SK-N-SH treated with all-trans-retinoic acid at 6 μM for 48 hours (cell line): ENCODE measurements around the gene ZNF318.

Experiments used
- ATAC-seq: fragments of 200-7000 bp; cut with Tn5 transposase; 3 replicates; pipeline ENCODE4 v1.9.1; 2020; ENCODE audit warnings: mild to moderate bottlenecking, moderate library complexity
- ARNTL ChIP-seq: fragments of 450-650 bp; formaldehyde crosslinking; IDR thresholded peaks from 2 replicates; pipeline ENCODE4 v1.5.0; 2020; ENCODE audit warnings: low read depth, mild to moderate bottlenecking, moderate library complexity, borderline replicate concordance
- BACH2 ChIP-seq: fragments of 250-450 bp; sonication (Bioruptor Pico); IDR thresholded peaks from 2 replicates; pipeline ENCODE4 v1.9.0; 2021; ENCODE audit warnings: mild to moderate bottlenecking, borderline replicate concordance
- CSDC2 ChIP-seq: fragments of 250-450 bp; sonication (Bioruptor Pico); IDR thresholded peaks from 2 replicates; pipeline ENCODE4 v1.5.0; 2020; ENCODE audit warnings: mild to moderate bottlenecking, moderate library complexity
- ESRRG ChIP-seq: fragments of 250-450 bp; sonication (Bioruptor Pico); IDR thresholded peaks from 2 replicates; pipeline ENCODE4 v1.6.1; 2021; ENCODE audit warnings: mild to moderate bottlenecking
- GLIS3 ChIP-seq: fragments of 250-450 bp; sonication (Bioruptor Pico); IDR thresholded peaks from 2 replicates; pipeline ENCODE4 v1.5.0; 2020; ENCODE audit warnings: mild to moderate bottlenecking, moderate library complexity
- ISL1 ChIP-seq: fragments of 250-450 bp; sonication (Bioruptor Pico); IDR thresholded peaks from 2 replicates; pipeline ENCODE4 v2.1.2; 2022; ENCODE audit warnings: mild to moderate bottlenecking, moderate library complexity
- OSR1 ChIP-seq: fragments of 250-450 bp; sonication (Bioruptor Pico); IDR thresholded peaks from 2 replicates; pipeline ENCODE4 v1.8.0; 2022; ENCODE audit warnings: moderate library complexity, mild to moderate bottlenecking, inconsistent platforms
- PPARA ChIP-seq: fragments of 250-450 bp; sonication (Bioruptor Pico); IDR thresholded peaks from 2 replicates; pipeline ENCODE4 v1.5.0; 2020; ENCODE audit warnings: mild to moderate bottlenecking, borderline replicate concordance
- RARB ChIP-seq: fragments of 250-450 bp; sonication (Bioruptor Pico); IDR thresholded peaks from 2 replicates; pipeline ENCODE4 v1.8.0; 2021; ENCODE audit warnings: mild to moderate bottlenecking, moderate library complexity
- SNAI2 ChIP-seq: fragments of 250-450 bp; sonication (Bioruptor Pico); IDR thresholded peaks from 2 replicates; pipeline ENCODE4 v1.5.0; 2020; ENCODE audit warnings: mild to moderate bottlenecking, moderate library complexity
- TCF4 ChIP-seq: fragments of 250-450 bp; sonication (Bioruptor Pico); IDR thresholded peaks from 2 replicates; pipeline ENCODE4 v1.8.0; 2021; ENCODE audit warnings: mild to moderate bottlenecking, moderate library complexity, borderline replicate concordance
- TOX ChIP-seq: fragments of 250-450 bp; sonication (Bioruptor Pico); IDR thresholded peaks from 2 replicates; pipeline ENCODE4 v1.8.0; 2021; ENCODE audit warnings: mild to moderate bottlenecking, moderate library complexity, borderline replicate concordance
- ZC3H10 ChIP-seq: fragments of 250-450 bp; sonication (Bioruptor Pico); IDR thresholded peaks from 2 replicates; pipeline ENCODE4 v1.5.1; 2021; ENCODE audit warnings: mild to moderate bottlenecking, moderate library complexity
- ZFP3 ChIP-seq: fragments of 250-450 bp; sonication (Bioruptor Pico); IDR thresholded peaks from 2 replicates; pipeline ENCODE4 v1.5.0; 2020; ENCODE audit warnings: mild to moderate bottlenecking, moderate library complexity
- ZFP30 ChIP-seq: fragments of 450-650 bp; formaldehyde crosslinking; IDR thresholded peaks from 2 replicates; pipeline ENCODE4 v1.5.0; 2022; ENCODE audit warnings: mild to moderate bottlenecking, moderate library complexity
- ZNF565 ChIP-seq: fragments of 450-650 bp; formaldehyde crosslinking; conservative IDR thresholded peaks from 2 replicates; pipeline ENCODE4 v1.5.0; 2020; ENCODE audit warnings: low read depth, mild to moderate bottlenecking, moderate library complexity
- ZNF70 ChIP-seq: fragments of 450-650 bp; formaldehyde crosslinking; IDR thresholded peaks from 2 replicates; pipeline ENCODE4 v1.5.0; 2020; ENCODE audit warnings: mild to moderate bottlenecking, moderate library complexity
- ZNF8 ChIP-seq: fragments of 450-650 bp; formaldehyde crosslinking; IDR thresholded peaks from 2 replicates; pipeline ENCODE4 v1.5.0; 2020; ENCODE audit warnings: mild to moderate bottlenecking, moderate library complexity
- TF ChIP-seq, protein P1 (sequence below): fragments of 250-450 bp; sonication (Bioruptor Pico); IDR thresholded peaks from 2 replicates; pipeline ENCODE4 v1.5.1; 2020; ENCODE audit warnings: low read depth, mild to moderate bottlenecking, moderate library complexity
- TF ChIP-seq, protein P2 (sequence below): fragments of 250-450 bp; sonication (Bioruptor Pico); IDR thresholded peaks from 2 replicates; pipeline ENCODE4 v1.8.0; 2021; ENCODE audit warnings: low read depth, mild to moderate bottlenecking, moderate library complexity, borderline replicate concordance
- TF ChIP-seq, protein P3 (sequence below): fragments of 250-450 bp; sonication (Bioruptor Pico); IDR thresholded peaks from 2 replicates; pipeline ENCODE4 v1.5.0; 2020; ENCODE audit warnings: mild to moderate bottlenecking, moderate library complexity
- TF ChIP-seq, protein P4 (sequence below): fragments of 250-450 bp; sonication (Bioruptor Pico); IDR thresholded peaks from 2 replicates; pipeline ENCODE4 v1.8.0; 2020; ENCODE audit warnings: mild to moderate bottlenecking, moderate library complexity, borderline replicate concordance

The ZNF318 gene, protein sequence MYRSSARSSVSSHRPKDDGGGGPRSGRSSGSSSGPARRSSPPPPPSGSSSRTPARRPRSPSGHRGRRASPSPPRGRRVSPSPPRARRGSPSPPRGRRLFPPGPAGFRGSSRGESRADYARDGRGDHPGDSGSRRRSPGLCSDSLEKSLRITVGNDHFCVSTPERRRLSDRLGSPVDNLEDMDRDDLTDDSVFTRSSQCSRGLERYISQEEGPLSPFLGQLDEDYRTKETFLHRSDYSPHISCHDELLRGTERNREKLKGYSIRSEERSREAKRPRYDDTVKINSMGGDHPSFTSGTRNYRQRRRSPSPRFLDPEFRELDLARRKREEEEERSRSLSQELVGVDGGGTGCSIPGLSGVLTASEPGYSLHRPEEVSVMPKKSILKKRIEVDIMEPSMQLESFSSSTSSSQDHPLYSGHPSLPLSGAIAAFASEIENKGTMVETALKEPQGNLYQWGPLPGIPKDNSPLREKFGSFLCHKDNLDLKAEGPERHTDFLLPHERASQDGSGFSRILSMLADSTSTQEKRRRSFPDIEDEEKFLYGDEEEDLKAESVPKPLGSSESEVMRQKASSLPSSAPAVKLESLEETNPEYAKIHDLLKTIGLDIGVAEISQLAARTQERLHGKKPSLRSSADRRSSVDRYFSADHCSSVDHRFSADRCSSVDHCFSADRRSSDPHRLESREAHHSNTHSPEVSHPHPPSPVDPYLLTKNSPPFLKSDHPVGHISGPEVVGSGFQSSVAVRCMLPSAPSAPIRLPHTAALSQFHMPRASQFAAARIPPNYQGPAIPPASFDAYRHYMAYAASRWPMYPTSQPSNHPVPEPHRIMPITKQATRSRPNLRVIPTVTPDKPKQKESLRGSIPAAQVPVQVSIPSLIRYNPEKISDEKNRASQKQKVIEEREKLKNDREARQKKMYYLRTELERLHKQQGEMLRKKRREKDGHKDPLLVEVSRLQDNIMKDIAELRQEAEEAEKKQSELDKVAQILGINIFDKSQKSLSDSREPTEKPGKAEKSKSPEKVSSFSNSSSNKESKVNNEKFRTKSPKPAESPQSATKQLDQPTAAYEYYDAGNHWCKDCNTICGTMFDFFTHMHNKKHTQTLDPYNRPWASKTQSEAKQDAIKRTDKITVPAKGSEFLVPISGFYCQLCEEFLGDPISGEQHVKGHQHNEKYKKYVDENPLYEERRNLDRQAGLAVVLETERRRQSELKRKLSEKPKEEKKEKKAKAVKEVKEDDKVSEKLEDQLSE (N-terminal part only)

DNA sequence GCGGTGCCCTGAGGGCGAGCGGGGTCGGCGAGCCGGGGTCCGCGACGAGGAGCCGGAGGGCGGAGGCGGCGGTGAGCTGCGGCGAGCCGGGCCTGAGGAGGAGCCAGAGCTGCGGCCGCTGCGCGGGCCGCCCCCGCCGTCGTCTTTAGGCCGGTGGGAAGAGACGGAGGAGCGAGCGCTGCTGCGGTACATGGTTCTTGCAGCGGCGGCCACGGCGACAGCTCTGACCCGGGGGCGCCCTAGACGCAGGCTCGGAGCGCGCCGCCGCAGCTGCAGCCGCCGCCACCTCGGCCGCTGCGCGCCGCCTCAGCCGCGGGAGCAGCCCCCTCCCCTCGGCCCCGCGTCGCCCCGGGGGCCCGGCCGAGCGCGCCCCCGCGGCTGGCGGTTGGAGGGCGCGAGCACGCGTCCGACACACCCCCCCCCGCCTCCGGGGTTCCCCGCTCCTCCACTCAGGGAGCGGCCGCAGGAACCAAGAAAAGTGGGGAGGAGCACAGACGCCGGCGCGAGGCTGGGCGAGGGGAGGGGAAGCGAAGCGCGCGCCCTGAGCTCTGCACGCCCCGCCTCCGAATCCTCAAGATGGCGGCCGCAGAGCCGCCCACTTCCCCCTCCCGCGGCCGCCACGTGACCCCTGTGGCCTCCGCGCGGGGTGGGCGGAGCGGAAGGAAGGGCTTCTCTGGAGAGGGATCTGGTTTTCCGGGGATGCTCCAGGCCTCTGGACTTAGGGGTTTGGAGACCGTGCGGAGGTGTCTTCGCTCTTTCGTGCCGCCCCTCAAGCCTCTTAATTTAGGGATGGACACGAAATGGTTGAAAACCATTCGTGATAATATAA is at the start of gene ZNF318:
Gene ZNF318 (minus strand): TSS at position 474 of the 829 bp plus-strand sequence. CDS start 282 bp downstream, at position 192.
- no peak for TF ChIP-seq GLIS3
- no peak for TF ChIP-seq ZNF565
- TF ChIP-seq ZFP30 (CRISPR knock-in tag) = no peak
- TF ChIP-seq, protein P1, sequence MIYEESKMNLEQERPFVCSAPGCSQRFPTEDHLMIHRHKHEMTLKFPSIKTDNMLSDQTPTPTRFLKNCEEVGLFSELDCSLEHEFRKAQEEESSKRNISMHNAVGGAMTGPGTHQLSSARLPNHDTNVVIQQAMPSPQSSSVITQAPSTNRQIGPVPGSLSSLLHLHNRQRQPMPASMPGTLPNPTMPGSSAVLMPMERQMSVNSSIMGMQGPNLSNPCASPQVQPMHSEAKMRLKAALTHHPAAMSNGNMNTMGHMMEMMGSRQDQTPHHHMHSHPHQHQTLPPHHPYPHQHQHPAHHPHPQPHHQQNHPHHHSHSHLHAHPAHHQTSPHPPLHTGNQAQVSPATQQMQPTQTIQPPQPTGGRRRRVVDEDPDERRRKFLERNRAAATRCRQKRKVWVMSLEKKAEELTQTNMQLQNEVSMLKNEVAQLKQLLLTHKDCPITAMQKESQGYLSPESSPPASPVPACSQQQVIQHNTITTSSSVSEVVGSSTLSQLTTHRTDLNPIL (CRISPR knock-in tag) = no peak
- TF ChIP-seq RARB (CRISPR knock-in tag) = no peak
- TF ChIP-seq, protein P2, sequence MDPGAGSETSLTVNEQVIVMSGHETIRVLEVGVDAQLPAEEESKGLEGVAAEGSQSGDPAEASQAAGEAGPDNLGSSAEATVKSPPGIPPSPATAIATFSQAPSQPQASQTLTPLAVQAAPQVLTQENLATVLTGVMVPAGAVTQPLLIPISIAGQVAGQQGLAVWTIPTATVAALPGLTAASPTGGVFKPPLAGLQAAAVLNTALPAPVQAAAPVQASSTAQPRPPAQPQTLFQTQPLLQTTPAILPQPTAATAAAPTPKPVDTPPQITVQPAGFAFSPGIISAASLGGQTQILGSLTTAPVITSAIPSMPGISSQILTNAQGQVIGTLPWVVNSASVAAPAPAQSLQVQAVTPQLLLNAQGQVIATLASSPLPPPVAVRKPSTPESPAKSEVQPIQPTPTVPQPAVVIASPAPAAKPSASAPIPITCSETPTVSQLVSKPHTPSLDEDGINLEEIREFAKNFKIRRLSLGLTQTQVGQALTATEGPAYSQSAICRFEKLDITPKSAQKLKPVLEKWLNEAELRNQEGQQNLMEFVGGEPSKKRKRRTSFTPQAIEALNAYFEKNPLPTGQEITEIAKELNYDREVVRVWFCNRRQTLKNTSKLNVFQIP (CRISPR knock-in tag) = no peak
- TF ChIP-seq SNAI2 (CRISPR knock-in tag) = no peak
- TF ChIP-seq ARNTL (CRISPR knock-in tag) = no peak
- TF ChIP-seq ESRRG (CRISPR knock-in tag) = no peak
- TF ChIP-seq ISL1 (CRISPR knock-in tag) = no peak
- TF ChIP-seq BACH2 (CRISPR knock-in tag) = no peak
- TF ChIP-seq ZNF8 (CRISPR knock-in tag) = no peak
- TF ChIP-seq, protein P3, sequence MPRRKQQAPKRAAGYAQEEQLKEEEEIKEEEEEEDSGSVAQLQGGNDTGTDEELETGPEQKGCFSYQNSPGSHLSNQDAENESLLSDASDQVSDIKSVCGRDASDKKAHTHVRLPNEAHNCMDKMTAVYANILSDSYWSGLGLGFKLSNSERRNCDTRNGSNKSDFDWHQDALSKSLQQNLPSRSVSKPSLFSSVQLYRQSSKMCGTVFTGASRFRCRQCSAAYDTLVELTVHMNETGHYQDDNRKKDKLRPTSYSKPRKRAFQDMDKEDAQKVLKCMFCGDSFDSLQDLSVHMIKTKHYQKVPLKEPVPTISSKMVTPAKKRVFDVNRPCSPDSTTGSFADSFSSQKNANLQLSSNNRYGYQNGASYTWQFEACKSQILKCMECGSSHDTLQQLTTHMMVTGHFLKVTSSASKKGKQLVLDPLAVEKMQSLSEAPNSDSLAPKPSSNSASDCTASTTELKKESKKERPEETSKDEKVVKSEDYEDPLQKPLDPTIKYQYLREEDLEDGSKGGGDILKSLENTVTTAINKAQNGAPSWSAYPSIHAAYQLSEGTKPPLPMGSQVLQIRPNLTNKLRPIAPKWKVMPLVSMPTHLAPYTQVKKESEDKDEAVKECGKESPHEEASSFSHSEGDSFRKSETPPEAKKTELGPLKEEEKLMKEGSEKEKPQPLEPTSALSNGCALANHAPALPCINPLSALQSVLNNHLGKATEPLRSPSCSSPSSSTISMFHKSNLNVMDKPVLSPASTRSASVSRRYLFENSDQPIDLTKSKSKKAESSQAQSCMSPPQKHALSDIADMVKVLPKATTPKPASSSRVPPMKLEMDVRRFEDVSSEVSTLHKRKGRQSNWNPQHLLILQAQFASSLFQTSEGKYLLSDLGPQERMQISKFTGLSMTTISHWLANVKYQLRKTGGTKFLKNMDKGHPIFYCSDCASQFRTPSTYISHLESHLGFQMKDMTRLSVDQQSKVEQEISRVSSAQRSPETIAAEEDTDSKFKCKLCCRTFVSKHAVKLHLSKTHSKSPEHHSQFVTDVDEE (CRISPR knock-in tag) = no peak; the same call in 1 of the 2 replicates
- TF ChIP-seq ZC3H10 (CRISPR knock-in tag) = no peak
- no peak for TF ChIP-seq CSDC2 (CRISPR knock-in tag)
- TF ChIP-seq ZNF70 (CRISPR knock-in tag) = no peak
- no peak for TF ChIP-seq ZFP3 (CRISPR knock-in tag)
- no peak for TF ChIP-seq TOX
- TF ChIP-seq, protein P4, sequence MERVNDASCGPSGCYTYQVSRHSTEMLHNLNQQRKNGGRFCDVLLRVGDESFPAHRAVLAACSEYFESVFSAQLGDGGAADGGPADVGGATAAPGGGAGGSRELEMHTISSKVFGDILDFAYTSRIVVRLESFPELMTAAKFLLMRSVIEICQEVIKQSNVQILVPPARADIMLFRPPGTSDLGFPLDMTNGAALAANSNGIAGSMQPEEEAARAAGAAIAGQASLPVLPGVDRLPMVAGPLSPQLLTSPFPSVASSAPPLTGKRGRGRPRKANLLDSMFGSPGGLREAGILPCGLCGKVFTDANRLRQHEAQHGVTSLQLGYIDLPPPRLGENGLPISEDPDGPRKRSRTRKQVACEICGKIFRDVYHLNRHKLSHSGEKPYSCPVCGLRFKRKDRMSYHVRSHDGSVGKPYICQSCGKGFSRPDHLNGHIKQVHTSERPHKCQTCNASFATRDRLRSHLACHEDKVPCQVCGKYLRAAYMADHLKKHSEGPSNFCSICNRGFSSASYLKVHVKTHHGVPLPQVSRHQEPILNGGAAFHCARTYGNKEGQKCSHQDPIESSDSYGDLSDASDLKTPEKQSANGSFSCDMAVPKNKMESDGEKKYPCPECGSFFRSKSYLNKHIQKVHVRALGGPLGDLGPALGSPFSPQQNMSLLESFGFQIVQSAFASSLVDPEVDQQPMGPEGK (CRISPR knock-in tag) = no peak
- no peak for TF ChIP-seq TCF4 (CRISPR knock-in tag)
- ATAC-seq = peak; percentile 95

DNA sequence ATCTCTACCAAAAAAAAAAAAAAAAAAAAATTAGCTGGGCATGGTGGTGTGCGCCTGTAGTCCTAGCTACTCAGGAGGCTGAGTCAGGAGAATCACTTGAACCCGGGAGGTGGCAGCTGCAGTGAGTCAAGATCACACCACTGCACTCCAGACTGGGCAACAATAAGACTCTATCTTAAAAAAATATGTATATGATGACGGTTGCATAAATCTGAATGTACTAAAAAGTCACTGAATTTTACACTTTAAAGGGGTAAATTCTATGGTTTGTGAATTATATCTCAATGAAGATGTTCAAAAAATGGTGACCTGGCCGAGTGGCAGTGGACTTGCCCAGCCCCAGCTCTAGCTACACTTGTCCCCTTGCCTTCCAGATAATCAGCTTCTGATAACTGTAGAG is 47.5 kb upstream of the ZNF318 start:
- no peak for ATAC-seq
- TF ChIP-seq ZNF8 (CRISPR knock-in tag) = no peak
- TF ChIP-seq, protein P2 (CRISPR knock-in tag) = no peak
- no peak for TF ChIP-seq BACH2 (CRISPR knock-in tag)
- no peak for TF ChIP-seq SNAI2 (CRISPR knock-in tag)
- TF ChIP-seq OSR1 (CRISPR knock-in tag) = no peak
- TF ChIP-seq, protein P1 (CRISPR knock-in tag) = no peak
- TF ChIP-seq, protein P4 (CRISPR knock-in tag) = no peak
- no peak for TF ChIP-seq ZNF70 (CRISPR knock-in tag)
- TF ChIP-seq ZNF565 = no peak
- TF ChIP-seq PPARA (CRISPR knock-in tag) = no peak
- no peak for TF ChIP-seq ZFP30 (CRISPR knock-in tag)
- TF ChIP-seq TOX = no peak
